GM21423 (cell line): ENCODE data around the gene INO80C.
A peak's percentile ranks its signal among the peaks of the same experiment; 100 is the strongest.

Experiments
- ATAC-seq: cut with Tn5 transposase; IDR thresholded peaks from one replicate; pipeline ENCODE4 v1.9.1; 2021; ENCODE audit warnings: mild to moderate bottlenecking, moderate library complexity; ENCODE audit not compliant: unreplicated experiment

Gene INO80C

GRCh38 chr18:35513181-35513936, 15.6 kb upstream of the INO80C start:
- ATAC-seq, result no peak

GRCh38 chr18:35512761-35513160, 15.0 kb upstream of the INO80C start:
- no peak for ATAC-seq

GRCh38 chr18:35511833-35512232, 14.1 kb upstream of the INO80C start:
- no peak for ATAC-seq

GRCh38 chr18:35511428-35511827, 13.7 kb upstream of the INO80C start:
- ATAC-seq, result peak; percentile 82

GRCh38 chr18:35510076-35510651, 12.4 kb upstream of the INO80C start:
- ATAC-seq, result no peak

- no peak for ATAC-seq
Observed at GRCh38 chr18:35508746-35509338, 11.1 kb upstream of the INO80C start.

GRCh38 chr18:35508030-35508429, 10.3 kb upstream of the INO80C start:
- no peak for ATAC-seq

- no peak for ATAC-seq
Observed at GRCh38 chr18:35507623-35508022, 9.9 kb upstream of the INO80C start.

- no peak for ATAC-seq
Observed at GRCh38 chr18:35507192-35507591, 9.4 kb upstream of the INO80C start.

GRCh38 chr18:35506024-35506712, 8.4 kb upstream of the INO80C start:
- no peak for ATAC-seq

GRCh38 chr18:35504996-35505395, 7.2 kb upstream of the INO80C start:
- no peak for ATAC-seq

- no peak for ATAC-seq
Observed at GRCh38 chr18:35502052-35502451, 4.3 kb upstream of the INO80C start.

GRCh38 chr18:35501369-35501768, 3.6 kb upstream of the INO80C start:
- ATAC-seq, result no peak

GRCh38 chr18:35500113-35500512, 2.4 kb upstream of the INO80C start:
- no peak for ATAC-seq

- peak; percentile 8 for ATAC-seq
Observed at GRCh38 chr18:35497027-35497369, 762 bp downstream of the INO80C start.

GRCh38 chr18:35495536-35496314, 2.0 kb downstream of the INO80C start:
- ATAC-seq, result no peak

- ATAC-seq, result no peak
Observed at GRCh38 chr18:35494251-35495220, 3.2 kb downstream of the INO80C start.

GRCh38 chr18:35491700-35492077, 6.1 kb downstream of the INO80C start:
- no peak for ATAC-seq

- no peak for ATAC-seq
Observed at GRCh38 chr18:35490894-35491699, 6.7 kb downstream of the INO80C start.
